ENCODE data around the gene FRAT2.

FRAT2 gene

GRCh38 chr10:97307866-97308780 lies 26.4 kb downstream of the FRAT2 start:
- no peak for DNase-seq (ENCODE audit: low read depth)
- TF ChIP-seq CTCF (IDR thresholded peaks at IDR 0.05; ENCODE audit: insufficient read depth, low read depth, low read length, missing control alignments) = no peak
- H3K4me3 ChIP-seq (ENCODE audit: low read length) = no peak overlapping the region

GRCh38 chr10:97307441-97307840 lies 27.1 kb downstream of the FRAT2 start:
- H3K4me3 ChIP-seq (ENCODE audit: low read length) = no peak overlapping the region
- no peak for DNase-seq (ENCODE audit: low read depth)
- TF ChIP-seq CTCF (IDR thresholded peaks at IDR 0.05; ENCODE audit: insufficient read depth, low read depth, low read length, missing control alignments) = no peak

- TF ChIP-seq CTCF (IDR thresholded peaks at IDR 0.05; ENCODE audit: insufficient read depth, low read depth, low read length, missing control alignments) = no peak
- no peak for DNase-seq (ENCODE audit: low read depth)
- no peak overlapping the region for H3K4me3 ChIP-seq (ENCODE audit: low read length)
Observed at GRCh38 chr10:97302088-97302791, 32.3 kb downstream of the FRAT2 start.

- TF ChIP-seq CTCF (IDR thresholded peaks at IDR 0.05; ENCODE audit: insufficient read depth, low read depth, low read length, missing control alignments) = no peak
- no peak for DNase-seq (ENCODE audit: low read depth)
- no peak overlapping the region for H3K4me3 ChIP-seq (ENCODE audit: low read length)
Observed at GRCh38 chr10:97300980-97301379, 33.5 kb downstream of the FRAT2 start.

- no peak for TF ChIP-seq CTCF (IDR thresholded peaks at IDR 0.05; ENCODE audit: insufficient read depth, low read depth, low read length, missing control alignments)
- DNase-seq (ENCODE audit: low read depth) = no peak
- H3K4me3 ChIP-seq (ENCODE audit: low read length) = no peak overlapping the region
Observed at GRCh38 chr10:97298223-97298571, 36.3 kb downstream of the FRAT2 start.

- no peak for DNase-seq (ENCODE audit: low read depth)
- H3K4me3 ChIP-seq (ENCODE audit: low read length) = no peak overlapping the region
- TF ChIP-seq CTCF (IDR thresholded peaks at IDR 0.05; ENCODE audit: insufficient read depth, low read depth, low read length, missing control alignments) = no peak
Observed at GRCh38 chr10:97297556-97298222, 36.8 kb downstream of the FRAT2 start.

All from epithelial cell of esophagus (primary cell).